Measurements from ENCODE around the gene DLK1.

DLK1 gene

DNA sequence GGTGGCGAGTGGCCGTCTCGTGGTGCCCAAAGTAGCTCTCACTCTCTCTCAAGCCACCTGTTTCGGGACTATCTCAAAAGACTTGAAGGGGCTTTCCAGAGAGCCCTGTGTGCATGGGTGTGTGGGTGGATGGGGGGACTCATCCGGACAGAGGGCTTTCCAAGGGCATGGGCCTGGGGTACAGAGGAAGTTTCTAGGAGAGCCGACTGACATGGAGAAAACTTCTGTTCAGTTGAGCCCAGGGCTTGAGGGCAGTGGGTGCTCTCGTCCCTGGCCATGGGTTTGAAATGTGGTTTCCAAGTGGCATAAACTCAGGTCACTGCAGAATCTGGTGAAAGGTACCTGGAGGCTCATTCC lies 51.8 kb downstream of the DLK1 start:
- DNase-seq = no peak

GRCh38 chr14:100778951-100779690 lies 52.4 kb downstream of the DLK1 start:
- DNase-seq = no peak

DNA sequence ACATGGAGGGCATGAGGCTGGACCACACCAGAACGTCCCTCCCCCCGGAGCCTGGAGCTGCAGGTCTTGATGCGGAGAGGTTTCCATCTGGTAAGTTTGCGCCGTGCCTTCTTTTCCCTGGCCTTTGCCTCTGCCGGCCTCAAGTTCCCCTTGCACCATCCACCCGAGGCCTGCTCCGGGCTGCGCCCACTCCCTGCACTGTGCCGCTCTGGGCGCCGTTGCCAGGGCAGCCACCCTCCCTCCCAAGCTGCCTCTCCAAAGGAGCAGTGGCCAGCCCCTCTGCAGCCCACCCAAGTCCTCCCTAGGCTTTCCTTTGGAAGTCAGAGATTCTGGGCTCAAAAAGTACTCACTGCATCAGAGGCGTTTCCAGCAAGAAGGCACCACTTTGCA lies 53.0 kb downstream of the DLK1 start:
- DNase-seq = no peak

GRCh38 chr14:100780246-100780645 lies 53.6 kb downstream of the DLK1 start:
- no peak for DNase-seq

GRCh38 chr14:100780646-100781355 lies 54.1 kb downstream of the DLK1 start:
- DNase-seq = no peak

DNA sequence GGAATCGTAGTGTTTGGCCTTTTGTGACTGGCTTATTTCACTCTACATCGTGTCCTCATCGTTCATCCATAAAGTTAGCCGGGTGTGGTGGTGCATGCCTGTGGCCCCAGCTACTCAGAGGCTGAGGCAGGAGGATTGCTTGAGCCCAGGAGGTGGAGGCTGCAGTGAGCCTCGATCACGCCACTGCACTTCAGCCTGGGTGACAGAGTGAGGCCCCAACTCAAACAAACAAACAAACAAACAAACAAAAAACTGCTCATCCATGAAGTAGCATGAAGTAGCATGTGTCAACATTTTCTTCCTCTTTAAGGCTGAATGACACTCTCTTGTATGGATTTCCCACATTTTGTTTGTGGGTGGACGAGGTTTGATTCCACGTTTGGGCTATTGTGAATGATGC lies 55.3 kb downstream of the DLK1 start:
- no peak for DNase-seq

- no peak for DNase-seq
These were observed 56.0 kb downstream of the DLK1 start for GRCh38 chr14:100782516-100783320.

- DNase-seq = no peak
These were observed 57.1 kb downstream of the DLK1 start for GRCh38 chr14:100783630-100784370.

- no peak for DNase-seq
These were observed 58.0 kb downstream of the DLK1 start for GRCh38 chr14:100784523-100785337.

GRCh38 chr14:100785338-100785615 lies 58.6 kb downstream of the DLK1 start:
- no peak for DNase-seq

GRCh38 chr14:100785626-100786025 lies 58.9 kb downstream of the DLK1 start:
- no peak for DNase-seq

DNA sequence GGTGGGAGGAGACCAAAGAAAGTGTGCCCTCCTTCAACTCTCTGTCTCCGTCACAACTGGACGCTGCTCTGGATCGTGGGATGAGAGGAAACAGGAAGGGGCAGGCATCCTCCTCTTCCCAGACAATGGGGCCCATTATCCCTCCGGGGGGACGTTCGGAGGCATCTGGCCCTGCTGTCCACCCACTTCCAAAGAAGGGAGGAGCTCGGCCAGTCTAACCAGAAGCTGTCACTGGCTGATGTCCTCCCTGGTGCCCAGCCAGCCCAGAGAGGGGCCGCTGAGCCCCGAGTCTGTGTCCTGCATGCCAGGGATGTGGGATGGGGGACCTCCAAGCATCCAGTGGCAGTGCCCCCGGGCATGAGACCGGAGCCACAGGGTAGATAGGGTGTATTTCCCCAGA lies 59.4 kb downstream of the DLK1 start:
- DNase-seq = no peak

DNA sequence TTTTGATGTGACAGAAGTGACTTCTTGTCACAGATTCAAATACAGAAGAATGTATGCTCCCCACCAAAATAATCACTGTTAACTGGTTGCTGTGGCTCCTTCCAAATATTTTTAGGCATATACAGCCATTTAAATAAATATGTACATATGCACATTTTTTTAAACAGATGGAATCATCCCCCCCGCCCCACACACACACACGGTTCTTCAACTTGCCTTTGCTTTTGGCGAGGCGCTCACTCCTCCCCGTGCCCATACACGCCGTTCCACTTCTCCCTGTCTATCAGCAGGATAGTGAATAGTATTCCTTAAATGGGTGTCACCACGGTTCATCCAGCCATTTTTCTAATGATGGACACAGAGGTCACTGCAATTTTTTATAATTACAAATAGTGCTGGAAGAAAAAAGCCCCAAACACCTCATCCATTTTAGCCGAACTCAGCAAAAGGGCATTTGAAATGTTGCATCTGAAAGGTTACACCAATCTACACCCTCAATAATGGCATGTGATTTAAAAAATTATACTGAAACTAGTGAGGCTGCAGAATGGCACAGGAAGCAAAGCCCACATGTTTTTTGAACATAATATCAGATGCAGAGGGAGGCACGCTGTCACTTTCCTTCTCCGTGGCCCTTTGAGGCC lies 60.0 kb downstream of the DLK1 start:
- DNase-seq = no peak

DNA sequence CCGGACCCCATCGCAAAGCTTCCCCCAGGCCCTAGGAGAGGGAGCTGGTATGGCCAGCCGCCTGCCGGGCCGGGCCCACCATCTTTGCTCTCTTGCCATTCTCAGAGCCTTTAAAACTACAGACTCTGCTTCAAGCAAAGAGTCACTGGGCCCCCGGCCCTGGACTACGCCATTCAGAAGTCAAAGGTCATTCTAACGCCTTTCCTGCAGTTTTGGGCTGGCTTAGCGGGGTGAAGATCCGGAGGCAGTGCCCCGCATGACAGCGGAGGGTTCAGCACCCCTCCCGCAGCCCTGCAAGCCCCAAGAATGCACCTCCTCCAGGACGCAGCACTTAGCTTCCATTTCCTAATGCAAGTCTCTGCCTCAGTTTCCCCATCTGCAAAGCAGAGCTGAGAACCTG lies 61.0 kb downstream of the DLK1 start:
- DNase-seq = no peak

All from GF-D8 (cell line).